HG03442 (cell line): ENCODE measurements around the gene ETFBKMT.

Source experiments
- ATAC-seq: cut with Tn5 transposase; IDR thresholded peaks from one replicate; pipeline ENCODE4 v1.9.1; 2021; ENCODE audit warnings: mild to moderate bottlenecking, moderate library complexity; ENCODE audit not compliant: unreplicated experiment

Gene ETFBKMT

DNA sequence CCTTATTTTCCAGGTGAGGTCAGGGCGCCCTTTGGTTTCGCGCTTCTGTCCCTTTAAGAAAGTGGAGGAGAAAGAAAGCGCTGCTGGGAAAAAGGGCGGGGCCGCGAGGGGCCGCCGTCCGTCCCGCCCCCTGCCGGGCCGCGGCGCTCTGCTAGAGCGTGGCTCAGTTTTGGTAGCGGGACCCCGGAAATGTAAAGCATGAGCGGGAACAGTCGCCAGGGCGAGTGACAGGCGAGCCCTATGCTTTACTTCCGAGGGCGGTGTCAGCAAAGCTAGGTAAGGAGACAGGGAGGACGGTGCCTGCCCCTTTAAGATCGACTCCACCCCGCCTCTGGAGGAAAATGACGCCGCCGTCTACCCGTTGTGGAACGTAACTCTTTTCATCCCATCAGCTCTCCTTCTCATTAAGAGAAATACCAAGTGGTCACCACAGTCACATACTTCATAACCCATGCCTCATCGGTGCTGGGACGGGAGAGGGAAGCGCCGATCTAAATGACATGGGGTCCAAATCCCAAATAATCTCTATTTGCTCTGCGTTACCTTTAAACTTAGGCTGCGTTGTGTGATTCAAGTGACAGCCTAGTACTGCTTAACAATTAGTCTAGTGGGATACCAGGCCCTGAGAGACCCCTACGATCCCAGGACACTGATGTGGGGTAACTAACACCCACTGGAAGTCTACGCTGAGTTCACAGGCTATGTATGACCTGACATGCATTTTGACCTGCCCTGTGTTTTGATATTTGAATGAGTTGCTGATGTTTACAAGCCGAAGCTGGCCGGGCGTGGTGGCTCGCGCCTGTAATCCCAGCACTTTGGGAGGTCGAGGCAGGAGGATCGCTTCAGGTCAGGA lies at the start of gene ETFBKMT:
TSS of gene ETFBKMT (plus strand) at position 602 of the 856 bp plus-strand sequence. CDS start 2,266 bp downstream, outside the sequence.
- peak; percentile 99 for ATAC-seq

DNA sequence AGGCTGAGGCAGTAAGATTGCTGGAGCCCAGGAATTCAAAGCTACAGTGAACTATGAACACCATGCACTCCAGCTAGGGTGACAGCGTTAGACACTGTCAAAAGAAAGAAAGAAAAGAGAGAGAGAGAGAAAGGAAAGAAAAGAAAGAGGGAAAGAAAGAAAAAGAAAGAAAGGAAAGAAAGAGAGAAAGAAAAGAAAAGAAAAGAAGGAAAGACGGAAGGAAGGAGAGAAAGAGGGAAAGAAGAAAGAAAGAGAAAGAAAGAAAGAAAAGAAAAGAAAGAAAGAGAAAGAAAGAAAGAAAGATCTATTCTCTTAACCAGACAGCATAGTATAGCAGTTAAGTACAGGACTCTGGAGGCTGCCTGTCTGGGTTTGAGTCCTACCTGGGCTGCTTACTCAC lies 46.7 kb upstream of the ETFBKMT start:
- ATAC-seq, result no peak

- no peak for ATAC-seq
Measured at GRCh38 chr12:31618228-31619025, 41.1 kb upstream of the ETFBKMT start.

DNA sequence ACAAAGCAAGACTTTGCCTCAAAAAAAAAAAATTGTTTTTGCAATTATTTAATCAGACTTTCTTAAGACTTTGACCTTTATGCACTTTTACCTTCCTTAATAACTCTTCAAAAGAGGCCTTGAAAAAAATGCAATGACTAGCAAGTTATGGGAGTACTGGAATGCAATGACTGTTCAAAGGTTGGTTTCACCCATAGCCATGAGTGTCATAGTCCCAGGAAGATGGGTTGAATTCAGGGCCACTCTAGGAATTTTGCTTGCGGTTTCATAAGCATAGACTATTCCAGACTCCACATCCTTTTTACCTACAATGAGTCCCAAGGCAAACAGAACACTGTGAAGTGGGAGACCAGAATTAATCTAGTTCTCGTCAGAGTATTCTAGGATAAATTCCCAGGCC lies 39.2 kb upstream of the ETFBKMT start:
- ATAC-seq, result no peak

DNA sequence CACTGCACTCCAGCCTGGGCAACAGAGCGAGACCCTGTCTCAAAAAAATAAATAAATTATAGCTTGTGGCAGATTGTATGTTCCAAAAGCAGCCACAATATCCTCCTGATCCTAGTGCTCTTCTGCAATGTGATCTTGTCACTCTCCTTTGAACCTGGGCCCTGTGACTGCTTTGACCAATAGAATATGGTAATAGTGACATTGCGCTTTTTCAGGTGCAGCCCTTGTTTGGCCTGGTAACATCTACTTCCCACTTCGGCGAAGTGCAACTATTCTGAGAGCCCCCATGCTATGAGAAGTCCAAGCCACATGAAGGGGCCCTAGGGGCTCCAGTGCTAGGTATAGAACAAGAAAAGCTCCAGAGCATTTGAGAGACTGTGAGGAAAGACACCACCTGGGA lies 37.5 kb upstream of the ETFBKMT start:
- no peak for ATAC-seq

DNA sequence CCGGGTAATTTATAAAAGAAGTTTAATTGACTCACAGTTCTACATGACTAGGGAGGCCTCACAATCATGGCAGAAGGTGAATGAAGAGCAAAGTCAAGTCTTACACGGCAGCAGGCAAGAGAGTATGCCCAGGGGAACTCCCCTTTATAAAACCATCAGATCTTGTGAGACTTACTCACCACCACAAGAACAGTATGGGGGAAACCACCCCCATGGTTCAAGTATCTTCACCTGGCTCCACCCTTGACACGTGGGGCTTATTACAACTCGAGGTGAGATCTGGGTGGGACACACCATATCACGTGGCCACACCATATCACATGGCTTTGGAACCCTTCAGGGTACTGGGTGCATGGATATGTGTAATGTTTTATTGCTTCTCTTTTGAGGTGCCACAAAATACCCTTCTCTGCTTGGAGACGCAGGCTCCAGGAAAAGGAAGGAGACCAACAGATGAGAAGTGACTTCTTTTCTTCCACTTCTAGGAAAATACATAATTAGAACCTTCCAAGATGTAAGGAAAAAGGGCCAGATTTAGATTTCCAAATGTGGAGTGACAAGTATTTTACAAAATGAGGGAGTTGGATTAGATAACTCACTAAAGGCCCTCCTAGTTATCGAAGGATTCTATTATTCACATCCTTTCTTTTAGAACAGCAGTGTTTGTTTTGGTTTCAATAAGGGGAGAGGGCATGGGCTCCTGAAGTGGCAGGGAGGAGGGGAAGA lies 33.1 kb upstream of the ETFBKMT start:
- ATAC-seq, result no peak

DNA sequence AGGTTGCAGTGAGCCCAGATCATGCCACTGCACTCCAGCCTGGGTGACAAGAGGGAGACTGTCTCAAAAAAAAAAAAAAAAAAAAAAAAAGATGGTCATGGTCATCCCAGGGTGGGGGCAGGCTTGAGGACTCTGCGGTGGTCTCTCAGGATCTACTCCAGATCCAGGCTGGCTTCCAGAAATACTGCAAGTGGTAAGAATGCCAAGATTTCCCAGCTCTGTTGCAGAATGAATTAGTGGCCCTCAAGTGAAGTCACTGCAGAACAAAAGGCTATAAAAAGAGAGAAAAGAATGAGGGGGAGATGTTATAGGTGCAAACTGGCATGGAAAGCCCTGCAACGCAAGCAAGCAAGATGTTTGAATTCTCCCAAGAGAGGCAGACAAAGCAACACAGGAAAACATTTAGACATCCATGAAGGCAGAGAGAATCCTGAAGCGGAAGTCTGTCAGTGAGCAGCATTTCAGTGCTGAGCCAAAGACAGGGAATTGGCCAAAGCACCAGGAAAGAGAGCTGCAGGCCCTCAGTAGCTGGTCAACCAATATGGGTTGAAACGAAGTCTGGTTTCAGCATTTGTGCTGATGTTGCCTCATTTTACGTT lies 31.9 kb upstream of the ETFBKMT start:
- no peak for ATAC-seq

- no peak for ATAC-seq
Measured at GRCh38 chr12:31629756-31630732, 29.4 kb upstream of the ETFBKMT start.

DNA sequence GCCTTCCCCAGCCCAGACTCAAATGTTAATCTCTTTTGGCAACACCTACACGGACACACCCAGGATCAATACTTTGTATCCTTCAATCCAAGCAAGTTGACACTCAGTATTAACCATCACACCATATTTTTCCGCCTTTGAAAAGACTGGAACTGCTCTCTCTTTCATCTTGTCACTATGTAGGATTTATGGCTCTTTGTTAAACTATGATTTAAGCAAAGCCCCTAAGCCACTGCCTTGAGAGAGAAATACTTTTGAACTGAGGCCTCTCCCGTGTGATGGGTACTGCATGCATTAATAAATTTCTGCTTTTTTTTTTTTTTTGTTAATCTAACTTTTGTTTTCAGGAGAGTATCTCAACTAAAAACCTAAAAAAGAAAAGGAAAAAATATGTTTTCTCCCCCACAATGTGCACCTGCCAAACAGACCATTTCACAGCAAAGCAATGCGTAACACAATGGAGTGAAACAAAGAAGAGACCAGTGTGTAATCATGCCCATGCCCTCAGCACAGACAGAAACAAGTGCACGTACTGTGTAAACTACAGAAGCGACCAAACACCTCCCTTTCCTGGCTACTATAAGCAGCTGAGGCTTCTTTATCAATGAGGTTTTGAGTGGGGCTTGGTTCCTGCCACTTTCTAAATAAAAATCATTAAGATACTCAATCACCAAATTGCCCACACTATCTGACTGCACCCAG lies 28.3 kb upstream of the ETFBKMT start:
- no peak for ATAC-seq

- no peak for ATAC-seq
Measured at GRCh38 chr12:31631809-31632208, 27.7 kb upstream of the ETFBKMT start.

DNA sequence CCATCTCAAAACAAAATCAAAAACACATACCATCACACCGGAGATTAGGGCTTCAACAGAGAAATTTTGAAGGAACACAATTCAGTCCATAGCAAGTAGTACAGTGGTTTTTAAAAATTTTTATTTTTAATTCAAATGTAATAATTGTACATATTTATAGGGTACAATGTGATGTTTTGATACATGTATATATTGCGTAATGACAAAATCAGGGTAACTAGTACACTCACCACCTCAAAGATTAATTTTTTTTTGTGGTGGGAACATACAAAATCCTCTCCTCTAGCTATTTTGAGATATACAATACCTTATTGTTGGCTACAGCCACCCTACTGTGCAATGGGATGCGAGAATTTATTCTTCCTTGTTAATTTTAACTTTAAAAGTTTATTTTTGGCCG lies 26.0 kb upstream of the ETFBKMT start:
- no peak for ATAC-seq

DNA sequence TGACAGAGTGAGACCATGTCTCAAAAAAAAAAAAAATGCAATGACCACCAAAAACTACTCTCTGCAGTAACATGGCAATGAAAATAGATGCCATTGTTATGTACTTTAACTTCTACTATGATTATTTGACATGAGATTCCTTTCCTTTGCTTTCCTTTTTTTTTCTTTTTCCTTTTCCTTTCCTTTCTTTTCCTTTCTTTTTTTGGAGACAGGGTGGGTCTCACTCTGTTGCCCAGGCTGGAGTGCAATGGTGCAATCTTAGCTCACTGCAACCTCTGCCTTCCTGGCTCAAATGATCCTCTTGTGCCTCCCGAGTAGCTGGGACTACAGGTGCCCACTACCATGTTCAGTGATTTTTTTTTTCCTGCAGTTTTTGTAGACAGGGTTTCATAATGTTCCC lies 24.9 kb upstream of the ETFBKMT start:
- ATAC-seq, result no peak

- no peak for ATAC-seq
Measured at GRCh38 chr12:31641509-31642090, 17.9 kb upstream of the ETFBKMT start.

DNA sequence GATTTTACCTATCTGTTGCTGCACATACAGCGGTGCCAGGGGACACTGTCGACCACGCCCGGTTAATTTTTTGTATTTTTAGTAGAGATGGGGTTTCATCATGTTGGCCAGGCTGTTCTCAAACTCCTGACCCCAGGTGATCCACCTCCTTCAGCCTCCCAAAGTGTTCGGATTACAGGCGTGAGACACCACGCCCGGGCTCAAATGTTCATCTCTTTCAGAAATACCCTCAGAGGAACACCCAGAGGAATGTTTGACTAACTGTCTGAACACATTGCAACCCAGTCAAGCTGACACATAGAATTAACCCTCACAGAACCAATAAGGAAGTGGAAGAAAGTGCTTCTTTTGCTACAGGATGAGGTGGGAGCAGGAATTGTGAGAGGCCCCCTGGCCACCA lies 15.0 kb upstream of the ETFBKMT start:
- ATAC-seq, result no peak

DNA sequence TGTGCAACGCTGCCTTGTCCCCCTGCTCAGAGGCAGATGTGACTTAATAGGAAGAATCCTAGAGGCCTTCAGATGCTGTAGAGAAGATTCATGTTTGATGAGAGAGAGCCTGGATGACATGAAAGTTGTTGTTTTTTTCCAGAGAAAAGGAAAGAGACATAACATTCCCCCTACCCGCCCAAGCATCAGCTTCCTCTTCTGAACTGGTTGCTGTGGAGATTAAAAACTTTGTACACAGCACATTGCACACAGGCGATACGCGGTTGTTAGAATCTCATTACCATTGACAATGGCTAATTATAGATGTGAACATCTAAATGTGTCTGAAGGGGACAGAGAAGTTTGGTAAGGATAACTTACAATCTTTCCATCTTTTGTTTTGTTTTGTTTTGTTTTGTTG lies 13.6 kb upstream of the ETFBKMT start:
- no peak for ATAC-seq

- no peak for ATAC-seq
Measured at GRCh38 chr12:31647086-31647491, 12.4 kb upstream of the ETFBKMT start.

GRCh38 chr12:31650918-31651317 lies 8.6 kb upstream of the ETFBKMT start:
- no peak for ATAC-seq

- ATAC-seq, result no peak
Measured at GRCh38 chr12:31651893-31652521, 7.5 kb upstream of the ETFBKMT start.
